Measurements from ENCODE around the gene BCDIN3D.

- TF ChIP-seq POLR2A (IDR thresholded peaks at IDR 0.05): peak; percentile 82
- TF ChIP-seq, protein P1, sequence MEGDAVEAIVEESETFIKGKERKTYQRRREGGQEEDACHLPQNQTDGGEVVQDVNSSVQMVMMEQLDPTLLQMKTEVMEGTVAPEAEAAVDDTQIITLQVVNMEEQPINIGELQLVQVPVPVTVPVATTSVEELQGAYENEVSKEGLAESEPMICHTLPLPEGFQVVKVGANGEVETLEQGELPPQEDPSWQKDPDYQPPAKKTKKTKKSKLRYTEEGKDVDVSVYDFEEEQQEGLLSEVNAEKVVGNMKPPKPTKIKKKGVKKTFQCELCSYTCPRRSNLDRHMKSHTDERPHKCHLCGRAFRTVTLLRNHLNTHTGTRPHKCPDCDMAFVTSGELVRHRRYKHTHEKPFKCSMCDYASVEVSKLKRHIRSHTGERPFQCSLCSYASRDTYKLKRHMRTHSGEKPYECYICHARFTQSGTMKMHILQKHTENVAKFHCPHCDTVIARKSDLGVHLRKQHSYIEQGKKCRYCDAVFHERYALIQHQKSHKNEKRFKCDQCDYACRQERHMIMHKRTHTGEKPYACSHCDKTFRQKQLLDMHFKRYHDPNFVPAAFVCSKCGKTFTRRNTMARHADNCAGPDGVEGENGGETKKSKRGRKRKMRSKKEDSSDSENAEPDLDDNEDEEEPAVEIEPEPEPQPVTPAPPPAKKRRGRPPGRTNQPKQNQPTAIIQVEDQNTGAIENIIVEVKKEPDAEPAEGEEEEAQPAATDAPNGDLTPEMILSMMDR (IDR thresholded peaks at IDR 0.05): no peak
- no peak for TF ChIP-seq EP300 (IDR thresholded peaks at IDR 0.05; ENCODE audit: low read depth)
- peak; percentile 90 to 94 (median 90) for TF ChIP-seq POLR2AphosphoS5 (IDR thresholded peaks at IDR 0.05)
Measured at GRCh38 chr12:49842519-49843352, at the start of gene BCDIN3D.
